ENCODE results near the gene NTM.

- TF ChIP-seq, protein P1, sequence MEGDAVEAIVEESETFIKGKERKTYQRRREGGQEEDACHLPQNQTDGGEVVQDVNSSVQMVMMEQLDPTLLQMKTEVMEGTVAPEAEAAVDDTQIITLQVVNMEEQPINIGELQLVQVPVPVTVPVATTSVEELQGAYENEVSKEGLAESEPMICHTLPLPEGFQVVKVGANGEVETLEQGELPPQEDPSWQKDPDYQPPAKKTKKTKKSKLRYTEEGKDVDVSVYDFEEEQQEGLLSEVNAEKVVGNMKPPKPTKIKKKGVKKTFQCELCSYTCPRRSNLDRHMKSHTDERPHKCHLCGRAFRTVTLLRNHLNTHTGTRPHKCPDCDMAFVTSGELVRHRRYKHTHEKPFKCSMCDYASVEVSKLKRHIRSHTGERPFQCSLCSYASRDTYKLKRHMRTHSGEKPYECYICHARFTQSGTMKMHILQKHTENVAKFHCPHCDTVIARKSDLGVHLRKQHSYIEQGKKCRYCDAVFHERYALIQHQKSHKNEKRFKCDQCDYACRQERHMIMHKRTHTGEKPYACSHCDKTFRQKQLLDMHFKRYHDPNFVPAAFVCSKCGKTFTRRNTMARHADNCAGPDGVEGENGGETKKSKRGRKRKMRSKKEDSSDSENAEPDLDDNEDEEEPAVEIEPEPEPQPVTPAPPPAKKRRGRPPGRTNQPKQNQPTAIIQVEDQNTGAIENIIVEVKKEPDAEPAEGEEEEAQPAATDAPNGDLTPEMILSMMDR (IDR thresholded peaks at IDR 0.05; ENCODE audit: control extremely low read depth in 1 of 3, insufficient read depth in 1 of 3, low read depth in 1 of 3, low read length in 3 of 3): no peak
- TF ChIP-seq PHF8 (conservative IDR thresholded peaks at IDR 0.05; ENCODE audit: low read depth, low read length): no peak
- TF ChIP-seq NRF1 (IDR thresholded peaks at IDR 0.05; ENCODE audit: low read depth, low read length): no peak
- no peak for TF ChIP-seq EZH2 (IDR thresholded peaks at IDR 0.05; ENCODE audit: low read depth, low read length, severe bottlenecking)
- TF ChIP-seq USF2 (IDR thresholded peaks at IDR 0.05; ENCODE audit: low read length): no peak
- TF ChIP-seq TAF1 (IDR thresholded peaks at IDR 0.05; ENCODE audit: low read depth, low read length): no peak
- no peak for TF ChIP-seq NANOG (IDR thresholded peaks at IDR 0.05; ENCODE audit: insufficient read depth, low read depth, low read length, poor library complexity, severe bottlenecking)
Observed at GRCh38 chr11:131985846-131986301, 615.5 kb downstream of the NTM start.
